ENCODE measurements around the gene TGFBI.

The TGFBI gene

GRCh38 chr5:135993880-135994636 is 34.7 kb upstream of the TGFBI start:
- H3K9me3 ChIP-seq (ENCODE audit: control insufficient read depth, insufficient read depth, low read length) = no peaks in the 10 kb centered on the region

GRCh38 chr5:135995976-135996375 is 32.8 kb upstream of the TGFBI start:
- H3K36me3 ChIP-seq (ENCODE audit: control insufficient read depth, low read length) = no peaks in the 10 kb centered on the region
- no peaks in the 10 kb centered on the region for H3K9me2 ChIP-seq (replicated peaks; ENCODE audit: control insufficient read depth, low read length)
- no peak overlapping the region for H3K27ac ChIP-seq (ENCODE audit: low read depth, low read length)
- peaks cover 24% of the 10 kb centered on the region for H3K27me3 ChIP-seq (ENCODE audit: control insufficient read depth, low read length)
- H3F3A ChIP-seq (ENCODE audit: control insufficient read depth, insufficient read depth) = no peaks in the 10 kb centered on the region
- no peak overlapping the region for H3K4me2 ChIP-seq (ENCODE audit: low read length)
- H4K20me1 ChIP-seq (ENCODE audit: control insufficient read depth, insufficient read depth, low read depth, low read length) = no peaks in the 10 kb centered on the region
- H3K79me2 ChIP-seq (ENCODE audit: control insufficient read depth, low read length) = no peaks in the 10 kb centered on the region
- H3K9me3 ChIP-seq (ENCODE audit: control insufficient read depth, insufficient read depth, low read length) = no peaks in the 10 kb centered on the region
- no peak overlapping the region for H3K4me3 ChIP-seq (ENCODE audit: low read length)
- H3K4me1 ChIP-seq (ENCODE audit: control insufficient read depth, low read length) = no peaks in the 10 kb centered on the region
- no peak for TF ChIP-seq CTCF (IDR thresholded peaks at IDR 0.05; ENCODE audit: low read depth, low read length, poor library complexity, severe bottlenecking)
- TF ChIP-seq EZH2phosphoT487 (IDR thresholded peaks at IDR 0.05; ENCODE audit: borderline replicate concordance, low read length) = no peak

More at GRCh38 chr5:135993880-135994636, 34.7 kb upstream of the TGFBI start:
- peaks cover 24% of the 10 kb centered on the region for H3K27me3 ChIP-seq (ENCODE audit: control insufficient read depth, low read length)
- no peaks in the 10 kb centered on the region for H4K20me1 ChIP-seq (ENCODE audit: control insufficient read depth, insufficient read depth, low read depth, low read length)
- no peaks in the 10 kb centered on the region for H3K79me2 ChIP-seq (ENCODE audit: control insufficient read depth, low read length)
- no peaks in the 10 kb centered on the region for H3K9me2 ChIP-seq (replicated peaks; ENCODE audit: control insufficient read depth, low read length)
- H3K4me3 ChIP-seq (ENCODE audit: low read length) = no peak overlapping the region
- no peak overlapping the region for H3K27ac ChIP-seq (ENCODE audit: low read depth, low read length)
- TF ChIP-seq EZH2phosphoT487 (IDR thresholded peaks at IDR 0.05; ENCODE audit: borderline replicate concordance, low read length) (no peak), CTCF (IDR thresholded peaks at IDR 0.05; ENCODE audit: low read depth, low read length, poor library complexity, severe bottlenecking) (no peak)
- no peaks in the 10 kb centered on the region for H3K4me1 ChIP-seq (ENCODE audit: control insufficient read depth, low read length)
- H3K4me2 ChIP-seq (ENCODE audit: low read length) = no peak overlapping the region
- no peaks in the 10 kb centered on the region for H3K36me3 ChIP-seq (ENCODE audit: control insufficient read depth, low read length)
- H3F3A ChIP-seq (ENCODE audit: control insufficient read depth, insufficient read depth) = no peaks in the 10 kb centered on the region

- peaks cover 24% of the 10 kb centered on the region for H3K27me3 ChIP-seq (ENCODE audit: control insufficient read depth, low read length)
- no peaks in the 10 kb centered on the region for H4K20me1 ChIP-seq (ENCODE audit: control insufficient read depth, insufficient read depth, low read depth, low read length)
- H3K36me3 ChIP-seq (ENCODE audit: control insufficient read depth, low read length) = no peaks in the 10 kb centered on the region
- H3K79me2 ChIP-seq (ENCODE audit: control insufficient read depth, low read length) = no peaks in the 10 kb centered on the region
- no peaks in the 10 kb centered on the region for H3K9me3 ChIP-seq (ENCODE audit: control insufficient read depth, insufficient read depth, low read length)
- no peak overlapping the region for H3K4me2 ChIP-seq (ENCODE audit: low read length)
- no peaks in the 10 kb centered on the region for H3K9me2 ChIP-seq (replicated peaks; ENCODE audit: control insufficient read depth, low read length)
- no peaks in the 10 kb centered on the region for H3F3A ChIP-seq (ENCODE audit: control insufficient read depth, insufficient read depth)
- H3K27ac ChIP-seq (ENCODE audit: low read depth, low read length) = no peak overlapping the region
- no peak overlapping the region for H3K4me3 ChIP-seq (ENCODE audit: low read length)
- TF ChIP-seq CTCF (IDR thresholded peaks at IDR 0.05; ENCODE audit: low read depth, low read length, poor library complexity, severe bottlenecking) = no peak
- TF ChIP-seq EZH2phosphoT487 (IDR thresholded peaks at IDR 0.05; ENCODE audit: borderline replicate concordance, low read length) = no peak
- H3K4me1 ChIP-seq (ENCODE audit: control insufficient read depth, low read length) = no peaks in the 10 kb centered on the region
These were observed 32.2 kb upstream of the TGFBI start for GRCh38 chr5:135996611-135997010.

Data from DOHH2 (cell line).